GM12878 (cell line): ENCODE results near the gene PLA2G4A. TPM values are rescaled to one million over a fixed set of nuclear protein-coding genes. Genes with fewer than 3 reads are reported as not detected.

Source experiments
- ATAC-seq: fragments of 200-7000 bp; cut with Tn5 transposase; 3 replicates; pipeline ENCODE4 v1.9.1; 2020; ENCODE audit warnings: mild to moderate bottlenecking, moderate library complexity
- BruUV-seq: library from RNA; stranded (reverse); fragments of 400-500 nt; replicated peaks from 2 replicates; lab custom pipeline; 2021; lab: Mats Ljungman, UMichigan
- CTCF ChIA-PET: fragments of 300-600 bp; sonication (Branson Sonifier 250); formaldehyde crosslinking; extraction: SDS; loops from one replicate; lab custom pipeline; 2021; ENCODE audit warnings: inconsistent platforms; lab: Yijun Ruan, JAX
- POLR2A ChIA-PET: fragments of 350-600 bp; formaldehyde crosslinking; extraction: SDS; loops from one replicate; lab custom pipeline; 2021; ENCODE audit warnings: inconsistent platforms; lab: Charles Lee
- RAD21 ChIA-PET: fragments of 300-600 bp; sonication (Branson Sonifier 250); formaldehyde crosslinking; loops from one replicate; lab custom pipeline; 2023; ENCODE audit warnings: antibody characterized with exemption; ENCODE audit not compliant: unreplicated experiment; lab: Charles Lee
- SMC1A ChIA-PET: fragments of 300-600 bp; sonication (Branson Sonifier 250); formaldehyde crosslinking; loops from one replicate; lab custom pipeline; 2023; ENCODE audit not compliant: unreplicated experiment, uncharacterized antibody; lab: Charles Lee
- DNase-seq: peaks from one replicate; pipeline ENCODE4 v3.0.0-alpha.2; 2011; ENCODE audit warnings: low read depth, low spot score
- FAIRE-seq: peaks from 3 replicates; lab custom pipeline; 2011; peaks lifted over from hg19 to GRCh38; lab: Jason Lieb, UNC
- H2AFZ ChIP-seq: 2 replicates; pipeline ENCODE4 v1.6.0; 2011; ENCODE audit warnings: low read depth, low read length, control low read depth; ENCODE audit not compliant: control insufficient read depth
- H3K27ac ChIP-seq: 2 replicates; pipeline ENCODE4 v1.5.1; 2011; ENCODE audit warnings: control low read depth; ENCODE audit not compliant: control insufficient read depth, insufficient read depth
- H3K27me3 ChIP-seq, 2 experiments: replicated peaks in 1 of 2; 2 replicates each; pipeline versions ENCODE4 v1.6.0 to v1.6.1; 2011; ENCODE audit warnings: low read length in 1 of 2; ENCODE audit not compliant: control insufficient read depth in 2 of 2, insufficient read depth in 2 of 2
- H3K36me3 ChIP-seq, 2 experiments: 2 replicates each; pipeline ENCODE4 v1.5.1; 2011; ENCODE audit warnings: low read length in 1 of 2; ENCODE audit not compliant: control insufficient read depth in 2 of 2, insufficient read depth in 2 of 2
- H3K4me1 ChIP-seq: 2 replicates; pipeline ENCODE4 v1.6.1; 2011; ENCODE audit warnings: mild to moderate bottlenecking, low read length, moderate library complexity, mixed read lengths; ENCODE audit not compliant: control insufficient read depth, insufficient read depth
- H3K4me2 ChIP-seq: 2 replicates; pipeline ENCODE4 v1.6.0; 2011; ENCODE audit warnings: control low read depth; ENCODE audit not compliant: control insufficient read depth, insufficient read depth
- H3K4me3 ChIP-seq: fragments of 200-600 bp; sonication (generic); 2 replicates; pipeline ENCODE4 v1.5.1; 2016
- H3K79me2 ChIP-seq: 2 replicates; pipeline ENCODE4 v1.6.0; 2011; ENCODE audit warnings: low read length; ENCODE audit not compliant: control insufficient read depth, insufficient read depth
- H3K9ac ChIP-seq: 2 replicates; pipeline ENCODE4 v1.8.0; 2011; ENCODE audit warnings: low read length, control low read depth, mixed read lengths; ENCODE audit not compliant: control insufficient read depth, insufficient read depth
- H3K9me3 ChIP-seq: replicated peaks from 3 replicates; pipeline ENCODE4 v1.5.1; 2011; ENCODE audit warnings: mild to moderate bottlenecking, low read length; ENCODE audit not compliant: control insufficient read depth, insufficient read depth
- H4K20me1 ChIP-seq: 2 replicates; pipeline ENCODE4 v1.6.0; 2011; ENCODE audit not compliant: control insufficient read depth, insufficient read depth
- BHLHE40 ChIP-seq, 2 experiments: fragments of 450-650 bp in 1 of 2; IDR thresholded peaks; 2 replicates each; pipeline ENCODE4 v1.6.1; 2011 to 2017; ENCODE audit warnings: low read depth in 2 of 2, borderline replicate concordance in 1 of 2, improper control_type of control experiment in 1 of 2, low read length in 1 of 2, mild to moderate bottlenecking in 1 of 2
- CHD1 ChIP-seq: IDR thresholded peaks from 2 replicates; pipeline ENCODE4 v1.6.1; 2012; ENCODE audit warnings: low read depth, low read length, improper control_type of control experiment
- DPF2 ChIP-seq: fragments of 450-650 bp; IDR thresholded peaks from 2 replicates; pipeline ENCODE4 v1.6.1; 2017; ENCODE audit warnings: mild to moderate bottlenecking
- ESRRA ChIP-seq: IDR thresholded peaks from 2 replicates; pipeline ENCODE4 v1.6.1; 2012; ENCODE audit warnings: mild to moderate bottlenecking, low read length, improper control_type of control experiment
- FOXM1 ChIP-seq: IDR thresholded peaks from 2 replicates; pipeline ENCODE4 v1.6.1; 2012; ENCODE audit warnings: low read depth, mild to moderate bottlenecking, inconsistent platforms, low read length, moderate library complexity
- IKZF2 ChIP-seq, 2 experiments: fragments of 450-650 bp; IDR thresholded peaks; 2 replicates each; pipeline ENCODE4 v1.6.1; 2017; ENCODE audit warnings: mild to moderate bottlenecking in 2 of 2, moderate library complexity in 2 of 2
- IRF4 ChIP-seq: IDR thresholded peaks from 2 replicates; pipeline ENCODE4 v1.6.1; 2011; ENCODE audit warnings: low read depth, low read length
- NRF1 ChIP-seq: conservative IDR thresholded peaks from 2 replicates; pipeline ENCODE4 v1.6.1; 2011; ENCODE audit warnings: mild to moderate bottlenecking, low read depth, low read length, improper control_type of control experiment
- POLR2AphosphoS5 ChIP-seq: IDR thresholded peaks from 2 replicates; pipeline ENCODE4 v1.6.1; 2011; ENCODE audit warnings: mild to moderate bottlenecking, low read length, inconsistent platforms
- REST ChIP-seq: IDR thresholded peaks from 2 replicates; pipeline ENCODE4 v1.6.1; 2012; ENCODE audit warnings: mild to moderate bottlenecking, low read depth, low read length
- SIN3A ChIP-seq: IDR thresholded peaks from 2 replicates; pipeline ENCODE4 v1.6.1; 2012; ENCODE audit warnings: low read depth, low read length, improper control_type of control experiment
- SIX5 ChIP-seq: IDR thresholded peaks from 2 replicates; pipeline ENCODE4 v1.6.1; 2011; ENCODE audit warnings: mild to moderate bottlenecking, low read depth, low read length, moderate library complexity; ENCODE audit not compliant: severe bottlenecking
- SREBF2 ChIP-seq: IDR thresholded peaks from 2 replicates; pipeline ENCODE4 v1.6.1; 2012; ENCODE audit warnings: mild to moderate bottlenecking, low read length
- TARDBP ChIP-seq: IDR thresholded peaks from 2 replicates; pipeline ENCODE4 v1.6.1; 2016; ENCODE audit warnings: borderline replicate concordance
- TCF7 ChIP-seq: IDR thresholded peaks from 2 replicates; pipeline ENCODE4 v1.6.1; 2014; ENCODE audit warnings: antibody characterized with exemption, borderline replicate concordance
- WRNIP1 ChIP-seq: IDR thresholded peaks from 2 replicates; pipeline ENCODE4 v1.6.1; 2011; ENCODE audit warnings: low read depth, low read length, improper control_type of control experiment, borderline replicate concordance
- ZNF384 ChIP-seq: IDR thresholded peaks from 2 replicates; pipeline ENCODE4 v1.6.1; 2012; ENCODE audit warnings: low read depth, mild to moderate bottlenecking, low read length, improper control_type of control experiment, borderline replicate concordance
- ZZZ3 ChIP-seq: IDR thresholded peaks from 2 replicates; pipeline ENCODE4 v1.6.1; 2011; ENCODE audit warnings: low read depth; ENCODE audit not compliant: control insufficient read depth, insufficient read length
- WGBS: methylation state at CpG from one replicate; pipeline ENCODE4 v1.1.6; 2016; ENCODE audit warnings: low lambda C conversion rate; ENCODE audit not compliant: insufficient replicate concordance, insufficient coverage; ENCODE audit errors: missing lambda C conversion rate; 5-methylcytosine and 5-hydroxymethylcytosine counted together
- in situ Hi-C: fragments of 300-500 bp; cut with MboI; formaldehyde crosslinking; loops from 9 replicates; pipeline ENCODE4 v1.14.3; 2018; ENCODE audit warnings: mixed read lengths
- intact Hi-C: fragments of 100-400 bp; cut with micrococcal nuclease; formaldehyde crosslinking; loops from one replicate; pipeline ENCODE4 v1.14.2; 2022; ENCODE audit not compliant: unreplicated experiment
- polyA plus RNA-seq, 11 experiments: library from polyadenylated mRNA; depleted of rRNA in 4 of 11; unstranded in 6 of 11; stranded (reverse) in 5 of 11; fragments of >200 nt; fragmentation: Nextera tagmentation in 4 of 11; fragmentation: Illumina TruSeq in 1 of 11; extraction: Ambion mirVana in 4 of 11; extraction: Trizol in 1 of 11; gene quantifications; 1 replicate in 1 of 11; 2 replicates in 10 of 11; pipeline versions ENCODE4 v1.2.1 to v1.2.3, GENCODE V29; 2011 to 2016; ENCODE audit warnings: inconsistent platforms in 2 of 11, missing spikeins in 2 of 11, low read depth in 1 of 11
- total RNA-seq, 4 experiments: library from RNA; depleted of rRNA in 3 of 4; stranded (reverse); fragments of >200 nt in 3 of 4; fragmentation: Illumina TruSeq in 1 of 4; extraction: Trizol in 1 of 4; gene quantifications; 2 replicates each; pipeline versions ENCODE4 v1.2.1 to v1.2.3, GENCODE V29; 2013 to 2021
- TF ChIP-seq, protein P1 (sequence below): IDR thresholded peaks from 2 replicates; pipeline ENCODE4 v1.6.1; 2012; ENCODE audit warnings: low read length, inconsistent platforms
- TF ChIP-seq, protein P2 (sequence below): IDR thresholded peaks from 2 replicates; pipeline ENCODE4 v1.6.1; 2011; ENCODE audit warnings: low read depth, low read length, improper control_type of control experiment, borderline replicate concordance

PLA2G4A gene
- total and polyA plus RNA-seq, 10 of the 15 experiments (the other 5 are each of a cell fraction or from before 2014, with no cell fraction given) = 0.70 to 3.3 (median 1.5) TPM; not detected in 1

- TF ChIP-seq REST = no peak
- TF ChIP-seq, protein P1, sequence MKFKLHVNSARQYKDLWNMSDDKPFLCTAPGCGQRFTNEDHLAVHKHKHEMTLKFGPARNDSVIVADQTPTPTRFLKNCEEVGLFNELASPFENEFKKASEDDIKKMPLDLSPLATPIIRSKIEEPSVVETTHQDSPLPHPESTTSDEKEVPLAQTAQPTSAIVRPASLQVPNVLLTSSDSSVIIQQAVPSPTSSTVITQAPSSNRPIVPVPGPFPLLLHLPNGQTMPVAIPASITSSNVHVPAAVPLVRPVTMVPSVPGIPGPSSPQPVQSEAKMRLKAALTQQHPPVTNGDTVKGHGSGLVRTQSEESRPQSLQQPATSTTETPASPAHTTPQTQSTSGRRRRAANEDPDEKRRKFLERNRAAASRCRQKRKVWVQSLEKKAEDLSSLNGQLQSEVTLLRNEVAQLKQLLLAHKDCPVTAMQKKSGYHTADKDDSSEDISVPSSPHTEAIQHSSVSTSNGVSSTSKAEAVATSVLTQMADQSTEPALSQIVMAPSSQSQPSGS = peak; percentile 64
- TF ChIP-seq SIN3A = no peak
- peak; percentile 17 to 22; a peak in 2 of 4 replicates for TF ChIP-seq IKZF2 (IDR thresholded peaks at IDR 0.05)
- no peak for TF ChIP-seq POLR2AphosphoS5
Measured at GRCh38 chr1:186819126-186819525, 9.6 kb upstream of the PLA2G4A start (continued).

DNA sequence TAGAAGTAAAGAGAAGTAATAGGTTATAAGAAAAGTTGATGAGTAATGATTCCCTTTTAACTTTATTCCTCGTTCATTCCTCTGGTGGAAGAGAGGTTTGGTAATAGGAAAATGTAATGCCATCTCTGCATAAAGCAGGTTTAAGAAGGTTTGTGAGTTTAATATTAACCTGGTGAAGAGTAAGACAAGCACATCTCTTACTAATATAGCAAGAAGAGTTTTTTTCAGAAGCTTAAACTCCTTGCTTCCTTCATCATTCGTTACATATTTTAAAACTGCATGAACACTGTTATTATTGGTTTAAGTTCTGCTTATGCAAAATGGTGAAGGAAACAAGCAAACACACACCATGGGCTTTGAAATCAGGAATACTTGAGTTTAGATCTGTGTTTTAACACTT is 9.2 kb upstream of the PLA2G4A start:
- no TSS peak for BruUV-seq
- WGBS = 52% methylated on average over 2 of the region's 2 CpGs
- RAD21 ChIA-PET = no interaction called here
- Histone ChIP-seq H3K27me3 (no peaks in the 10 kb centered on the region), H3K9me3 (no peaks in the 10 kb centered on the region), H3K4me2 (peak overlapping the region; percentile 53; the same call in 1 of the 2 replicates), H3K4me1 (peaks cover 11% of the 10 kb centered on the region; the same call in 1 of the 2 replicates), H3K79me2 (no peaks in the 10 kb centered on the region), H3K4me3 (no peak overlapping the region), H3K9ac (no peak overlapping the region), H3K27ac (no peak overlapping the region), H2AFZ (peak overlapping the region; percentile 9), H3K36me3 (no peaks in the 10 kb centered on the region), H4K20me1 (no peaks in the 10 kb centered on the region)
- no peak for ATAC-seq
- intact Hi-C loops (no loop called here), in situ Hi-C loops (no loop called here)
- FAIRE-seq = no peak
- SMC1A ChIA-PET = interaction anchor here (0.6 kb wide), 1 partner anchor 1322 kb away, joined by 3 read pairs; no protein-coding TSS in a partner anchor
- no peak for DNase-seq
- POLR2A ChIA-PET = interaction anchor here (0.7 kb wide), 1 partner anchor 80 kb away, joined by 3 read pairs; no protein-coding TSS in a partner anchor
- CTCF ChIA-PET = interaction anchor here (1.0 kb wide), 1 partner anchor 97 kb away, joined by 3 read pairs; no protein-coding TSS in a partner anchor
- TF ChIP-seq NRF1 = no peak
- TF ChIP-seq ZZZ3 = no peak
- TF ChIP-seq, protein P2, sequence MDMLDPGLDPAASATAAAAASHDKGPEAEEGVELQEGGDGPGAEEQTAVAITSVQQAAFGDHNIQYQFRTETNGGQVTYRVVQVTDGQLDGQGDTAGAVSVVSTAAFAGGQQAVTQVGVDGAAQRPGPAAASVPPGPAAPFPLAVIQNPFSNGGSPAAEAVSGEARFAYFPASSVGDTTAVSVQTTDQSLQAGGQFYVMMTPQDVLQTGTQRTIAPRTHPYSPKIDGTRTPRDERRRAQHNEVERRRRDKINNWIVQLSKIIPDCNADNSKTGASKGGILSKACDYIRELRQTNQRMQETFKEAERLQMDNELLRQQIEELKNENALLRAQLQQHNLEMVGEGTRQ = no peak
- TF ChIP-seq IRF4 = no peak
- no peak for TF ChIP-seq SREBF2
- TF ChIP-seq WRNIP1 = no peak
- no peak for TF ChIP-seq BHLHE40 (IDR thresholded peaks at IDR 0.05; ENCODE audit: borderline replicate concordance in 1 of 2, low read depth in 2 of 2, low read length in 1 of 2)
- no peak for TF ChIP-seq TARDBP
- no peak for TF ChIP-seq ZNF384
- no peak for TF ChIP-seq SIX5
- no peak for TF ChIP-seq TCF7
- no peak for TF ChIP-seq FOXM1
- no peak for TF ChIP-seq DPF2
- no peak for TF ChIP-seq ESRRA
- TF ChIP-seq CHD1 = no peak
